GM23338 (cell line): ENCODE results near the gene TSPAN13. TPM values are rescaled to one million over a fixed set of nuclear protein-coding genes. Genes with fewer than 3 reads are reported as not detected.

Experiments used
- ATAC-seq: fragments of 200-7000 bp; cut with Tn5 transposase; 3 replicates; pipeline ENCODE4 v1.9.1; 2020
- DNase-seq: peaks from one replicate; pipeline ENCODE4 v3.0.0-alpha.2; 2015; ENCODE audit warnings: low spot score
- H2AFZ ChIP-seq: fragments of 200-600 bp; sonication (generic); 2 replicates; pipeline ENCODE4 v1.8.0; 2016; ENCODE audit warnings: antibody characterized with exemption, mild to moderate bottlenecking, moderate library complexity
- H3F3A ChIP-seq: fragments of 200-600 bp; sonication (generic); replicated peaks from 2 replicates; pipeline ENCODE4 v1.8.0; 2017; ENCODE audit warnings: antibody characterized with exemption, mixed run types, low read depth
- H3K27ac ChIP-seq: fragments of 200-600 bp; sonication (generic); 2 replicates; pipeline ENCODE4 v1.6.1; 2016; ENCODE audit warnings: low read depth
- H3K27me3 ChIP-seq: fragments of 200-600 bp; sonication (generic); 2 replicates; pipeline ENCODE4 v1.8.0; 2016; ENCODE audit warnings: mild to moderate bottlenecking, mixed run types, moderate library complexity; ENCODE audit not compliant: insufficient read depth
- H3K36me3 ChIP-seq: fragments of 200-600 bp; sonication (generic); 2 replicates; pipeline ENCODE4 v1.8.0; 2016; ENCODE audit warnings: mild to moderate bottlenecking; ENCODE audit not compliant: insufficient read depth
- H3K4me1 ChIP-seq: fragments of 200-600 bp; sonication (generic); 2 replicates; pipeline ENCODE4 v1.8.0; 2016; ENCODE audit warnings: mild to moderate bottlenecking, moderate library complexity; ENCODE audit not compliant: insufficient read depth
- H3K4me2 ChIP-seq: fragments of 200-600 bp; sonication (generic); 2 replicates; pipeline ENCODE4 v1.7.1; 2017; ENCODE audit warnings: mixed run types
- H3K4me3 ChIP-seq: fragments of 200-600 bp; sonication (generic); 2 replicates; pipeline ENCODE4 v1.6.1; 2016; ENCODE audit warnings: mixed run types
- H3K79me2 ChIP-seq: fragments of 200-600 bp; sonication (generic); replicated peaks from 2 replicates; pipeline ENCODE4 v1.8.0; 2017; ENCODE audit warnings: mild to moderate bottlenecking; ENCODE audit not compliant: insufficient read depth
- H3K9me2 ChIP-seq: fragments of 200-600 bp; sonication (generic); 2 replicates; pipeline ENCODE4 v1.8.0; 2017; ENCODE audit not compliant: insufficient read depth
- H4K20me1 ChIP-seq: fragments of 200-600 bp; sonication (generic); replicated peaks from 2 replicates; pipeline ENCODE4 v1.8.0; 2017; ENCODE audit warnings: mild to moderate bottlenecking; ENCODE audit not compliant: insufficient read depth
- H3K27ac Mint-ChIP-seq: 2 replicates; pipeline ENCODE4 v1.8.0; 2020; ENCODE audit warnings: inconsistent platforms, mild to moderate bottlenecking, moderate library complexity, mixed read lengths
- H3K27me3 Mint-ChIP-seq: 3 replicates; pipeline ENCODE4 v1.8.0; 2022; ENCODE audit warnings: low read depth, mild to moderate bottlenecking, moderate library complexity, mixed read lengths, inconsistent platforms; ENCODE audit not compliant: insufficient read depth, poor library complexity
- H3K36me3 Mint-ChIP-seq: 3 replicates; pipeline ENCODE4 v1.8.0; 2021; ENCODE audit warnings: low read depth, mild to moderate bottlenecking, inconsistent platforms, moderate library complexity, mixed read lengths
- H3K4me1 Mint-ChIP-seq: 3 replicates; pipeline ENCODE4 v1.8.0; 2020; ENCODE audit warnings: mild to moderate bottlenecking, inconsistent platforms, mixed read lengths
- H3K4me3 Mint-ChIP-seq: 3 replicates; pipeline ENCODE4 v1.8.0; 2021; ENCODE audit warnings: moderate library complexity, mild to moderate bottlenecking, inconsistent platforms, mixed read lengths
- H3K9me3 Mint-ChIP-seq: 3 replicates; pipeline ENCODE4 v1.8.0; 2020; ENCODE audit warnings: moderate library complexity, mild to moderate bottlenecking, inconsistent platforms, mixed read lengths
- CREB1 ChIP-seq: fragments of 250-450 bp; sonication (Bioruptor Pico); IDR thresholded peaks from 2 replicates; pipeline ENCODE4 v1.5.0; 2020; ENCODE audit warnings: low read depth, mild to moderate bottlenecking, moderate library complexity
- EZH2 ChIP-seq: fragments of 200-600 bp; sonication (generic); IDR thresholded peaks from one replicate; pipeline ENCODE4 v1.8.0; 2017; ENCODE audit warnings: antibody characterized with exemption, mild to moderate bottlenecking, low read depth; ENCODE audit not compliant: unreplicated experiment
- EZH2phosphoT487 ChIP-seq: fragments of 200-600 bp; sonication (generic); IDR thresholded peaks from one replicate; pipeline ENCODE4 v1.8.1; 2018; ENCODE audit warnings: antibody characterized with exemption; ENCODE audit not compliant: unreplicated experiment
- JUNB ChIP-seq: IDR thresholded peaks from one replicate; pipeline ENCODE4 v1.6.1; 2016; ENCODE audit warnings: antibody characterized with exemption; ENCODE audit not compliant: unreplicated experiment
- NANOG ChIP-seq: IDR thresholded peaks from 2 replicates; pipeline ENCODE4 v1.6.1; 2016; ENCODE audit warnings: antibody characterized with exemption, borderline replicate concordance
- POLR2AphosphoS5 ChIP-seq: IDR thresholded peaks from 2 replicates; pipeline ENCODE4 v1.6.1; 2016; ENCODE audit warnings: antibody characterized with exemption, low read depth
- STAT1 ChIP-seq: IDR thresholded peaks from one replicate; pipeline ENCODE4 v1.6.1; 2016; ENCODE audit warnings: antibody characterized with exemption; ENCODE audit not compliant: unreplicated experiment
- ZNF114 ChIP-seq: fragments of 250-450 bp; sonication (Bioruptor Pico); IDR thresholded peaks from 2 replicates; pipeline ENCODE4 v1.5.0; 2020; ENCODE audit warnings: mild to moderate bottlenecking, moderate library complexity
- ZNF331 ChIP-seq: fragments of 250-450 bp; sonication (Bioruptor Pico); IDR thresholded peaks from 2 replicates; pipeline ENCODE4 v1.5.0; 2020; ENCODE audit warnings: low read depth, mild to moderate bottlenecking, moderate library complexity
- polyA plus RNA-seq: library from polyadenylated mRNA; unstranded; fragments of >200 nt; fragmentation: Nextera tagmentation; extraction: Ambion mirVana; gene quantifications from 2 replicates; pipeline ENCODE4 v1.2.1, GENCODE V29; 2016
- total RNA-seq: library from RNA; depleted of rRNA; stranded (reverse); fragments of >200 nt; shearing (Covaris generic); gene quantifications from 2 replicates; pipeline ENCODE4 v1.2.3, GENCODE V29; 2014
- TF ChIP-seq, protein P1 (sequence below), 2 experiments: fragments of 200-600 bp in 1 of 2; sonication (generic) in 1 of 2; conservative IDR thresholded peaks; 2 replicates each; pipeline versions ENCODE4 v1.5.1 to v1.6.1; 2016 to 2017; ENCODE audit warnings: antibody characterized with exemption in 2 of 2, low read depth in 2 of 2, mild to moderate bottlenecking in 2 of 2, moderate library complexity in 1 of 2
- TF ChIP-seq, protein P2 (sequence below): IDR thresholded peaks from one replicate; pipeline ENCODE4 v1.6.1; 2018; ENCODE audit warnings: antibody characterized with exemption; ENCODE audit not compliant: unreplicated experiment
- TF ChIP-seq, protein P3 (sequence below): fragments of 250-450 bp; sonication (Bioruptor Pico); IDR thresholded peaks from 2 replicates; pipeline ENCODE4 v1.5.0; 2020; ENCODE audit warnings: mild to moderate bottlenecking, moderate library complexity

Gene TSPAN13
- total and polyA plus RNA-seq, 2 experiments from 2014 or later: 27.6 to 40.9 TPM

DNA sequence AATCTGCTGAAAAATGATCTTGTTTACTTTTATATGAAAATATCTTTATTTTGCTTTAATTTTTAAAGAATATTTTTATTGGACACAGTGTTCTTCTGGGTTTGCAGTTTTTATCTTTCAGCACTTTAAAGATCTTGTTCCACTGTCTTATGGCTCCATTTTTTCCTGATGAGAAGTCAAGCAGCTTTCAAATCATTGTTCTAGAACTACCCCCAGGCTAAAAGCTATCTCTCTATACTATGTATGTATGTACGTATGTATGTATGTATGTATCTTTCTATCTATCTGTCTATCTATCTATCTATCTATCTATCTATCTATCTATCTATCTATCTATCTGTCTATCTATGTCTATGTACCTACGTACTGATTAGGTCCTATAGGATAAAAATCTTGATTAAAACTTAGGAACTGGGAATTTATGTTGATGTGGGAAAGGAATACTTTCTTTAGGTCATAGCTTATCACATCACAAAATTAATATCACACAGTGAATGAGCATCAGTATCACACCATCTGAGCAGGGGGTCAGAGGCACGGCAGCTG lies 35.4 kb upstream of the TSPAN13 start:
- Mint-ChIP-seq H3K27me3 (peaks cover 2% of the 10 kb centered on the region), H3K4me1 (peaks cover 7% of the 10 kb centered on the region; the same call in 2 of the 3 replicates), H3K36me3 (no peaks in the 10 kb centered on the region), H3K4me3 (no peak overlapping the region), H3K9me3 (no peaks in the 10 kb centered on the region), H3K27ac (no peak overlapping the region)
- Histone ChIP-seq H3K9me2 (no peaks in the 10 kb centered on the region), H3K36me3 (no peaks in the 10 kb centered on the region), H3K27ac (no peak overlapping the region), H3F3A (no peaks in the 10 kb centered on the region), H2AFZ (no peak overlapping the region), H3K79me2 (no peaks in the 10 kb centered on the region), H3K4me3 (no peak overlapping the region), H3K27me3 (no peaks in the 10 kb centered on the region), H3K4me2 (no peak overlapping the region), H4K20me1 (no peaks in the 10 kb centered on the region), H3K4me1 (0 out of 2 replicates have a peak, but pooled peaks cover 5% of the 10 kb centered on the region)
- no peak for DNase-seq
- no peak for ATAC-seq
- TF ChIP-seq EZH2 (no peak), ZNF331 (CRISPR knock-in tag) (no peak), JUNB (no peak), POLR2AphosphoS5 (no peak), STAT1 (no peak), ZNF114 (CRISPR knock-in tag) (no peak), NANOG (no peak), EZH2phosphoT487 (no peak), CREB1 (no peak)
- TF ChIP-seq, protein P1, sequence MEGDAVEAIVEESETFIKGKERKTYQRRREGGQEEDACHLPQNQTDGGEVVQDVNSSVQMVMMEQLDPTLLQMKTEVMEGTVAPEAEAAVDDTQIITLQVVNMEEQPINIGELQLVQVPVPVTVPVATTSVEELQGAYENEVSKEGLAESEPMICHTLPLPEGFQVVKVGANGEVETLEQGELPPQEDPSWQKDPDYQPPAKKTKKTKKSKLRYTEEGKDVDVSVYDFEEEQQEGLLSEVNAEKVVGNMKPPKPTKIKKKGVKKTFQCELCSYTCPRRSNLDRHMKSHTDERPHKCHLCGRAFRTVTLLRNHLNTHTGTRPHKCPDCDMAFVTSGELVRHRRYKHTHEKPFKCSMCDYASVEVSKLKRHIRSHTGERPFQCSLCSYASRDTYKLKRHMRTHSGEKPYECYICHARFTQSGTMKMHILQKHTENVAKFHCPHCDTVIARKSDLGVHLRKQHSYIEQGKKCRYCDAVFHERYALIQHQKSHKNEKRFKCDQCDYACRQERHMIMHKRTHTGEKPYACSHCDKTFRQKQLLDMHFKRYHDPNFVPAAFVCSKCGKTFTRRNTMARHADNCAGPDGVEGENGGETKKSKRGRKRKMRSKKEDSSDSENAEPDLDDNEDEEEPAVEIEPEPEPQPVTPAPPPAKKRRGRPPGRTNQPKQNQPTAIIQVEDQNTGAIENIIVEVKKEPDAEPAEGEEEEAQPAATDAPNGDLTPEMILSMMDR (conservative IDR thresholded peaks at IDR 0.05; ENCODE audit: low read depth in 2 of 2): no peak
- TF ChIP-seq, protein P2, sequence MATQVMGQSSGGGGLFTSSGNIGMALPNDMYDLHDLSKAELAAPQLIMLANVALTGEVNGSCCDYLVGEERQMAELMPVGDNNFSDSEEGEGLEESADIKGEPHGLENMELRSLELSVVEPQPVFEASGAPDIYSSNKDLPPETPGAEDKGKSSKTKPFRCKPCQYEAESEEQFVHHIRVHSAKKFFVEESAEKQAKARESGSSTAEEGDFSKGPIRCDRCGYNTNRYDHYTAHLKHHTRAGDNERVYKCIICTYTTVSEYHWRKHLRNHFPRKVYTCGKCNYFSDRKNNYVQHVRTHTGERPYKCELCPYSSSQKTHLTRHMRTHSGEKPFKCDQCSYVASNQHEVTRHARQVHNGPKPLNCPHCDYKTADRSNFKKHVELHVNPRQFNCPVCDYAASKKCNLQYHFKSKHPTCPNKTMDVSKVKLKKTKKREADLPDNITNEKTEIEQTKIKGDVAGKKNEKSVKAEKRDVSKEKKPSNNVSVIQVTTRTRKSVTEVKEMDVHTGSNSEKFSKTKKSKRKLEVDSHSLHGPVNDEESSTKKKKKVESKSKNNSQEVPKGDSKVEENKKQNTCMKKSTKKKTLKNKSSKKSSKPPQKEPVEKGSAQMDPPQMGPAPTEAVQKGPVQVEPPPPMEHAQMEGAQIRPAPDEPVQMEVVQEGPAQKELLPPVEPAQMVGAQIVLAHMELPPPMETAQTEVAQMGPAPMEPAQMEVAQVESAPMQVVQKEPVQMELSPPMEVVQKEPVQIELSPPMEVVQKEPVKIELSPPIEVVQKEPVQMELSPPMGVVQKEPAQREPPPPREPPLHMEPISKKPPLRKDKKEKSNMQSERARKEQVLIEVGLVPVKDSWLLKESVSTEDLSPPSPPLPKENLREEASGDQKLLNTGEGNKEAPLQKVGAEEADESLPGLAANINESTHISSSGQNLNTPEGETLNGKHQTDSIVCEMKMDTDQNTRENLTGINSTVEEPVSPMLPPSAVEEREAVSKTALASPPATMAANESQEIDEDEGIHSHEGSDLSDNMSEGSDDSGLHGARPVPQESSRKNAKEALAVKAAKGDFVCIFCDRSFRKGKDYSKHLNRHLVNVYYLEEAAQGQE: no peak
- TF ChIP-seq, protein P3, sequence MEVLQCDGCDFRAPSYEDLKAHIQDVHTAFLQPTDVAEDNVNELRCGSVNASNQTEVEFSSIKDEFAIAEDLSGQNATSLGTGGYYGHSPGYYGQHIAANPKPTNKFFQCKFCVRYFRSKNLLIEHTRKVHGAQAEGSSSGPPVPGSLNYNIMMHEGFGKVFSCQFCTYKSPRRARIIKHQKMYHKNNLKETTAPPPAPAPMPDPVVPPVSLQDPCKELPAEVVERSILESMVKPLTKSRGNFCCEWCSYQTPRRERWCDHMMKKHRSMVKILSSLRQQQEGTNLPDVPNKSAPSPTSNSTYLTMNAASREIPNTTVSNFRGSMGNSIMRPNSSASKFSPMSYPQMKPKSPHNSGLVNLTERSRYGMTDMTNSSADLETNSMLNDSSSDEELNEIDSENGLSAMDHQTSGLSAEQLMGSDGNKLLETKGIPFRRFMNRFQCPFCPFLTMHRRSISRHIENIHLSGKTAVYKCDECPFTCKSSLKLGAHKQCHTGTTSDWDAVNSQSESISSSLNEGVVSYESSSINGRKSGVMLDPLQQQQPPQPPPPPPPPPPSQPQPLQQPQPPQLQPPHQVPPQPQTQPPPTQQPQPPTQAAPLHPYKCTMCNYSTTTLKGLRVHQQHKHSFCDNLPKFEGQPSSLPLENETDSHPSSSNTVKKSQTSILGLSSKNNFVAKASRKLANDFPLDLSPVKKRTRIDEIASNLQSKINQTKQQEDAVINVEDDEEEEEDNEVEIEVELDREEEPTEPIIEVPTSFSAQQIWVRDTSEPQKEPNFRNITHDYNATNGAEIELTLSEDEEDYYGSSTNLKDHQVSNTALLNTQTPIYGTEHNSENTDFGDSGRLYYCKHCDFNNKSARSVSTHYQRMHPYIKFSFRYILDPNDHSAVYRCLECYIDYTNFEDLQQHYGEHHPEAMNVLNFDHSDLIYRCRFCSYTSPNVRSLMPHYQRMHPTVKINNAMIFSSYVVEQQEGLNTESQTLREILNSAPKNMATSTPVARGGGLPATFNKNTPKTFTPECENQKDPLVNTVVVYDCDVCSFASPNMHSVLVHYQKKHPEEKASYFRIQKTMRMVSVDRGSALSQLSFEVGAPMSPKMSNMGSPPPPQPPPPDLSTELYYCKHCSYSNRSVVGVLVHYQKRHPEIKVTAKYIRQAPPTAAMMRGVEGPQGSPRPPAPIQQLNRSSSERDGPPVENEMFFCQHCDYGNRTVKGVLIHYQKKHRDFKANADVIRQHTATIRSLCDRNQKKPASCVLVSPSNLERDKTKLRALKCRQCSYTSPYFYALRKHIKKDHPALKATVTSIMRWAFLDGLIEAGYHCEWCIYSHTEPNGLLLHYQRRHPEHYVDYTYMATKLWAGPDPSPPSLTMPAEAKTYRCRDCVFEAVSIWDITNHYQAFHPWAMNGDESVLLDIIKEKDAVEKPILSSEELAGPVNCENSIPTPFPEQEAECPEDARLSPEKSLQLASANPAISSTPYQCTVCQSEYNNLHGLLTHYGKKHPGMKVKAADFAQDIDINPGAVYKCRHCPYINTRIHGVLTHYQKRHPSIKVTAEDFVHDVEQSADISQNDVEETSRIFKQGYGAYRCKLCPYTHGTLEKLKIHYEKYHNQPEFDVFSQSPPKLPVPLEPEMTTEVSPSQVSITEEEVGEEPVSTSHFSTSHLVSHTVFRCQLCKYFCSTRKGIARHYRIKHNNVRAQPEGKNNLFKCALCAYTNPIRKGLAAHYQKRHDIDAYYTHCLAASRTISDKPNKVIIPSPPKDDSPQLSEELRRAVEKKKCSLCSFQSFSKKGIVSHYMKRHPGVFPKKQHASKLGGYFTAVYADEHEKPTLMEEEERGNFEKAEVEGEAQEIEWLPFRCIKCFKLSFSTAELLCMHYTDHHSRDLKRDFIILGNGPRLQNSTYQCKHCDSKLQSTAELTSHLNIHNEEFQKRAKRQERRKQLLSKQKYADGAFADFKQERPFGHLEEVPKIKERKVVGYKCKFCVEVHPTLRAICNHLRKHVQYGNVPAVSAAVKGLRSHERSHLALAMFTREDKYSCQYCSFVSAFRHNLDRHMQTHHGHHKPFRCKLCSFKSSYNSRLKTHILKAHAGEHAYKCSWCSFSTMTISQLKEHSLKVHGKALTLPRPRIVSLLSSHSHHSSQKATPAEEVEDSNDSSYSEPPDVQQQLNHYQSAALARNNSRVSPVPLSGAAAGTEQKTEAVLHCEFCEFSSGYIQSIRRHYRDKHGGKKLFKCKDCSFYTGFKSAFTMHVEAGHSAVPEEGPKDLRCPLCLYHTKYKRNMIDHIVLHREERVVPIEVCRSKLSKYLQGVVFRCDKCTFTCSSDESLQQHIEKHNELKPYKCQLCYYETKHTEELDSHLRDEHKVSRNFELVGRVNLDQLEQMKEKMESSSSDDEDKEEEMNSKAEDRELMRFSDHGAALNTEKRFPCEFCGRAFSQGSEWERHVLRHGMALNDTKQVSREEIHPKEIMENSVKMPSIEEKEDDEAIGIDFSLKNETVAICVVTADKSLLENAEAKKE: no peak
